H9 (cell line): ENCODE measurements around the gene LDLRAD4. TPM values are rescaled to one million over a fixed set of nuclear protein-coding genes. Genes with fewer than 3 reads are reported as not detected.

Experiments used
- DNase-seq: peaks from one replicate; pipeline ENCODE4 v3.0.0-alpha.2; 2017
- H2AFZ ChIP-seq: one replicate; pipeline ENCODE4 v1.6.1; 2013; ENCODE audit warnings: mild to moderate bottlenecking, low read length, control low read depth, moderate library complexity
- H2AK5ac ChIP-seq: 2 replicates; pipeline ENCODE4 v1.6.1; 2013; ENCODE audit warnings: low read length, control low read depth, mixed read lengths; ENCODE audit not compliant: insufficient read length
- H2BK120ac ChIP-seq: one replicate; pipeline ENCODE4 v1.6.1; 2013; ENCODE audit warnings: low read depth, mild to moderate bottlenecking, low read length, control low read depth, inconsistent platforms; ENCODE audit not compliant: poor library complexity, severe bottlenecking
- H2BK12ac ChIP-seq: 2 replicates; pipeline ENCODE4 v1.6.1; 2013; ENCODE audit warnings: low read length, control low read depth, mixed read lengths, low read depth; ENCODE audit not compliant: insufficient read length
- H2BK15ac ChIP-seq: 2 replicates; pipeline ENCODE4 v1.6.1; 2013; ENCODE audit warnings: low read depth, low read length, control low read depth
- H2BK20ac ChIP-seq: one replicate; pipeline ENCODE4 v1.6.1; 2013; ENCODE audit warnings: low read depth, mild to moderate bottlenecking, low read length, control low read depth, inconsistent platforms; ENCODE audit not compliant: poor library complexity, severe bottlenecking
- H2BK5ac ChIP-seq: 2 replicates; pipeline ENCODE4 v1.6.1; 2013; ENCODE audit warnings: low read length, control low read depth, mixed read lengths; ENCODE audit not compliant: insufficient read length
- H3K14ac ChIP-seq: 2 replicates; pipeline ENCODE4 v1.6.1; 2013; ENCODE audit warnings: low read length, control low read depth; ENCODE audit not compliant: insufficient read depth
- H3K18ac ChIP-seq: 2 replicates; pipeline ENCODE4 v1.6.1; 2013; ENCODE audit warnings: low read depth, mild to moderate bottlenecking, mixed read lengths, low read length, control low read depth; ENCODE audit not compliant: insufficient read length
- H3K23ac ChIP-seq: 2 replicates; pipeline ENCODE4 v1.6.1; 2013; ENCODE audit warnings: low read length, control low read depth, mixed read lengths, low read depth; ENCODE audit not compliant: insufficient read length
- H3K23me2 ChIP-seq: 2 replicates; pipeline ENCODE4 v1.6.1; 2013; ENCODE audit warnings: low read depth, mild to moderate bottlenecking, mixed read lengths, low read length, control low read depth; ENCODE audit not compliant: insufficient read length, poor library complexity, severe bottlenecking
- H3K27ac ChIP-seq: 2 replicates; pipeline ENCODE4 v1.5.1; 2013; ENCODE audit warnings: low read length, control low read depth, mixed read lengths, low read depth; ENCODE audit not compliant: insufficient read length
- H3K27me3 ChIP-seq: 2 replicates; pipeline ENCODE4 v1.6.1; 2013; ENCODE audit warnings: low read length, control low read depth, inconsistent platforms; ENCODE audit not compliant: insufficient read depth
- H3K4ac ChIP-seq: 2 replicates; pipeline ENCODE4 v1.6.1; 2013; ENCODE audit warnings: low read depth, mild to moderate bottlenecking, control low read depth, inconsistent platforms, low read length, moderate library complexity
- H3K4me1 ChIP-seq: 2 replicates; pipeline ENCODE4 v1.6.1; 2013; ENCODE audit warnings: low read length, control low read depth, inconsistent platforms; ENCODE audit not compliant: insufficient read depth
- H3K4me2 ChIP-seq: 2 replicates; pipeline ENCODE4 v1.6.1; 2013; ENCODE audit warnings: low read length, control low read depth, mixed read lengths; ENCODE audit not compliant: insufficient read length, insufficient read depth
- H3K56ac ChIP-seq: 2 replicates; pipeline ENCODE4 v1.6.1; 2013; ENCODE audit warnings: low read depth, mild to moderate bottlenecking, mixed read lengths, low read length, control low read depth; ENCODE audit not compliant: insufficient read length
- H3K79me1 ChIP-seq: 2 replicates; pipeline ENCODE4 v1.6.1; 2013; ENCODE audit warnings: low read depth, mild to moderate bottlenecking, moderate library complexity, low read length, control low read depth, inconsistent platforms; ENCODE audit not compliant: insufficient read depth, poor library complexity, severe bottlenecking
- H3K79me2 ChIP-seq: 2 replicates; pipeline ENCODE4 v1.6.1; 2013; ENCODE audit warnings: low read length, control low read depth, inconsistent platforms; ENCODE audit not compliant: insufficient read depth
- H3K9ac ChIP-seq: 2 replicates; pipeline ENCODE4 v1.6.1; 2013; ENCODE audit warnings: low read length, control low read depth, mixed read lengths; ENCODE audit not compliant: insufficient read length; ENCODE audit errors: extremely low read depth
- H3K9me3 ChIP-seq: one replicate; pipeline ENCODE4 v1.6.1; 2013; ENCODE audit warnings: low read depth, low read length, inconsistent platforms; ENCODE audit not compliant: control insufficient read depth
- H3T11ph ChIP-seq: one replicate; pipeline ENCODE4 v1.6.1; 2013; ENCODE audit warnings: mild to moderate bottlenecking, low read length, control low read depth, inconsistent platforms
- H4K20me1 ChIP-seq: one replicate; pipeline ENCODE4 v1.6.1; 2013; ENCODE audit not compliant: control insufficient read depth, insufficient read length, insufficient read depth
- H4K5ac ChIP-seq: 2 replicates; pipeline ENCODE4 v1.6.1; 2013; ENCODE audit warnings: low read depth, mild to moderate bottlenecking, mixed read lengths, low read length, control low read depth; ENCODE audit not compliant: insufficient read length
- H4K8ac ChIP-seq: replicated peaks from 2 replicates; pipeline ENCODE4 v1.6.1; 2013; ENCODE audit warnings: low read length, control low read depth, mixed read lengths, low read depth; ENCODE audit not compliant: insufficient read length
- H4K91ac ChIP-seq: 2 replicates; pipeline ENCODE4 v1.6.1; 2013; ENCODE audit warnings: low read depth, mild to moderate bottlenecking, moderate library complexity, mixed read lengths, low read length, control low read depth; ENCODE audit not compliant: insufficient read length
- H3K27ac Mint-ChIP-seq, 3 experiments: 2 replicates in 2 of 3; 3 replicates in 1 of 3; pipeline ENCODE4 v1.8.0; 2020 to 2021; ENCODE audit warnings: mixed read lengths in 3 of 3, mild to moderate bottlenecking in 1 of 3, moderate library complexity in 1 of 3
- H3K27me3 Mint-ChIP-seq: 2 replicates; pipeline ENCODE4 v1.8.0; 2021; ENCODE audit warnings: low read depth, mild to moderate bottlenecking, moderate library complexity, mixed read lengths
- H3K36me3 Mint-ChIP-seq, 3 experiments: 2 replicates in 2 of 3; 3 replicates in 1 of 3; pipeline ENCODE4 v1.8.0; 2020 to 2021; ENCODE audit warnings: low read depth in 3 of 3, mixed read lengths in 3 of 3; ENCODE audit not compliant: insufficient read depth in 1 of 3
- H3K4me1 Mint-ChIP-seq, 2 experiments: 2 replicates each; pipeline ENCODE4 v1.8.0; 2020; ENCODE audit warnings: mixed read lengths in 2 of 2
- H3K4me3 Mint-ChIP-seq, 2 experiments: 2 replicates in 1 of 2; 3 replicates in 1 of 2; pipeline ENCODE4 v1.8.0; 2020 to 2021; ENCODE audit warnings: mild to moderate bottlenecking in 2 of 2, mixed read lengths in 2 of 2, moderate library complexity in 1 of 2
- H3K9me3 Mint-ChIP-seq, 2 experiments: 2 replicates in 1 of 2; 3 replicates in 1 of 2; pipeline ENCODE4 v1.8.0; 2020; ENCODE audit warnings: mild to moderate bottlenecking in 2 of 2, mixed read lengths in 2 of 2, moderate library complexity in 1 of 2
- WGBS: extraction: QIAGEN DNeasy Blood & Tissue Kit; methylation state at CpG from one replicate; pipeline ENCODE4 v1.1.7; 2013; ENCODE audit warnings: missing lambda C conversion rate, low lambda C conversion rate, mixed read lengths; ENCODE audit not compliant: insufficient read length; ENCODE audit errors: extremely low coverage; 5-methylcytosine and 5-hydroxymethylcytosine counted together
- total RNA-seq: library from RNA; stranded (reverse); gene quantifications from 2 replicates; pipeline ENCODE4 v1.2.1, GENCODE V29; 2021
- TF ChIP-seq, protein P1 (sequence below): fragments of 200-600 bp; sonication (generic); conservative IDR thresholded peaks from 3 replicates; pipeline ENCODE4 v1.8.0; 2021; ENCODE audit warnings: antibody characterized with exemption, mild to moderate bottlenecking

Gene LDLRAD4
- total RNA-seq, 1 experiment from 2014 or later = 3.9 TPM

- peaks cover 5% of the 10 kb centered on the region for H4K20me1 ChIP-seq
- H3K4ac ChIP-seq = no peak overlapping the region
- Mint-ChIP-seq H3K36me3 (peaks cover 0 to 9% (median 7%) of the 10 kb centered on the region in 3 experiments; a peak in 3 of 7 replicates), H3K9me3 (peaks cover 13 to 20% of the 10 kb centered on the region in 2 experiments), H3K27ac (no peak overlapping the region), H3K4me3 (no peak overlapping the region), H3K4me1 (peaks cover 0 to under 1% of the 10 kb centered on the region in 2 experiments; a peak in 1 of 4 replicates), H3K27me3 (no peaks in the 10 kb centered on the region; the same call in 1 of the 2 replicates)
- no CpG with 5 or more reads among the region's 3 CpGs for WGBS
- no peak overlapping the region for H3K4me2 ChIP-seq
- no peak overlapping the region for H3K9ac ChIP-seq
- H3K56ac ChIP-seq = no peak overlapping the region
- H3K23me2 ChIP-seq = peaks cover 3% of the 10 kb centered on the region
- H2BK5ac ChIP-seq = no peak overlapping the region
- H2AFZ ChIP-seq = no peak overlapping the region
- H3K4me1 ChIP-seq = no peaks in the 10 kb centered on the region
- H3K14ac ChIP-seq = no peak overlapping the region
- H3K23ac ChIP-seq = no peak overlapping the region
- no peak overlapping the region for H2BK12ac ChIP-seq
- no peak overlapping the region for H4K8ac ChIP-seq
- no peaks in the 10 kb centered on the region for H3K9me3 ChIP-seq
- H2BK120ac ChIP-seq = no peak overlapping the region
- H2AK5ac ChIP-seq = no peak overlapping the region
- H3K27ac ChIP-seq = no peak overlapping the region
- H3K18ac ChIP-seq = no peak overlapping the region
- H3K27me3 ChIP-seq = no peaks in the 10 kb centered on the region
- no peak overlapping the region for H3T11ph ChIP-seq
- no peaks in the 10 kb centered on the region for H3K79me2 ChIP-seq
- no peak overlapping the region for H2BK20ac ChIP-seq
- H4K91ac ChIP-seq = no peak overlapping the region
- TF ChIP-seq, protein P1, sequence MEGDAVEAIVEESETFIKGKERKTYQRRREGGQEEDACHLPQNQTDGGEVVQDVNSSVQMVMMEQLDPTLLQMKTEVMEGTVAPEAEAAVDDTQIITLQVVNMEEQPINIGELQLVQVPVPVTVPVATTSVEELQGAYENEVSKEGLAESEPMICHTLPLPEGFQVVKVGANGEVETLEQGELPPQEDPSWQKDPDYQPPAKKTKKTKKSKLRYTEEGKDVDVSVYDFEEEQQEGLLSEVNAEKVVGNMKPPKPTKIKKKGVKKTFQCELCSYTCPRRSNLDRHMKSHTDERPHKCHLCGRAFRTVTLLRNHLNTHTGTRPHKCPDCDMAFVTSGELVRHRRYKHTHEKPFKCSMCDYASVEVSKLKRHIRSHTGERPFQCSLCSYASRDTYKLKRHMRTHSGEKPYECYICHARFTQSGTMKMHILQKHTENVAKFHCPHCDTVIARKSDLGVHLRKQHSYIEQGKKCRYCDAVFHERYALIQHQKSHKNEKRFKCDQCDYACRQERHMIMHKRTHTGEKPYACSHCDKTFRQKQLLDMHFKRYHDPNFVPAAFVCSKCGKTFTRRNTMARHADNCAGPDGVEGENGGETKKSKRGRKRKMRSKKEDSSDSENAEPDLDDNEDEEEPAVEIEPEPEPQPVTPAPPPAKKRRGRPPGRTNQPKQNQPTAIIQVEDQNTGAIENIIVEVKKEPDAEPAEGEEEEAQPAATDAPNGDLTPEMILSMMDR = no peak
- no peaks in the 10 kb centered on the region for H3K79me1 ChIP-seq
- DNase-seq = no peak
- H4K5ac ChIP-seq = no peak overlapping the region
- H2BK15ac ChIP-seq = no peak overlapping the region
Observed at GRCh38 chr18:13592246-13592645, 373.7 kb downstream of the LDLRAD4 start.
